NCI-H1417 (cell line): Measurements from ENCODE around the gene DIP2B.
"Not testable (repeated sequence)": the region's sequence is repeated elsewhere in the genome, so short reads cannot be mapped to it uniquely, and the experiment has no call there.

ENCODE experiments used
- DNase-seq, 3 experiments: peaks; one replicate each; lab custom pipeline; 2025; lab: John Stamatoyannopoulos, UW

Gene DIP2B

DNA sequence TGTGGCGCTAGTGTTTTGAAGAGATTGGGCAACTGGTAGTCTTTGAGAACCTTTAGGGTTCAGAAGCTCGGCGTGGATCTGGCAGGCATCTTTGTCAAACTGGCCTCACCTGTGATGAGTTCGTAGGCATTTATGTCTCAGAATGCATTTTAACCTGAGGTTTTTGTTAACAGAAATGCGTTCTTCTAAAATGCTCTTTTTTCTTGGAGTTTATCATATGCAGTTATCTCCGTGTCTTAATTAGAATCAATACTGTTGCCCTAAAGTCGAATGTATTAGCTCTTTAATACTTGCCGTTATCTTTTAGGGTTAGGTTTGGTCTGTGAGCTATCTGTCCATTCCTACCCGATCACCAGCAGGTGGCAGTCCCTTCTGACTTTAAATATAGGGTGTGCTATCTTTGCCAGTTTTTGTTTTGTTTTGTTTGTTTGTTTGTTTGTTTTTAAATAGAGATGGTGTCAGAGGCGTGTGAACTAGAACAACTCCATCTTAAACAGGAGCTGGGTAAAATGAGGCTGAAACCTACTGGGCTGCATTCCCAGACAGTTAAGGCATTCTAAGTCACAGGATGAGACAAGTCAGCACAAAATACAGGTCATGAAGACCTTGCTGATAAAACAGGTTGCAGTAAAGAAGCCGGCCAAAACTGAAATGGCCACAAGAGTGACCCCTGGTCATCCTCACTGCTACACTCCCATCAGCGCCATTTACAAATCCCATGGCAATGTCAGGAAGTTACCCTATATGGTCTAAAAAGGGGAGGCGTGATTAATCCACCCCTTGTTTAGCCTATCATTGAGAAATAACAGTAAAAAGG, 260.5 kb downstream of the DIP2B start:
- DNase-seq = peak; percentile 44 to 73 (median 52)

DNA sequence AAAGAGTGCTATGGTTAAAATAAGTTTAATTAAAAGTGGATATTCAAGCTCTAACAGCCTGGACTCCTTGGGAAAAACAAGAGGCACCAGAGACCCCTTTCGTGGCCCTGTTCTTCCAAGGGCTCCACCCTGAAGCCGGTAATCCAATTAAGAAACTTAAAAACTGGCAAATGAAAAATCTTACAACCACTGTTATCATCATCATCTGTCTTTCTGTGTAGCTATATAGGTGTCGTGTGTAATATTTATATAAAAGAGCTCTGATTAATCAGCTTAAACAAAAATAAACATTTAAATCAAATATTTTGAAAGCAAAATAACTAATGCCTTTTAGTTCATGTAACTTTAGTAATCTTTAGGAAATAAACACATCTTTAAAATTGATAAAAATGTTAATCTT, 263.6 kb downstream of the DIP2B start:
- DNase-seq = no peak

DNA sequence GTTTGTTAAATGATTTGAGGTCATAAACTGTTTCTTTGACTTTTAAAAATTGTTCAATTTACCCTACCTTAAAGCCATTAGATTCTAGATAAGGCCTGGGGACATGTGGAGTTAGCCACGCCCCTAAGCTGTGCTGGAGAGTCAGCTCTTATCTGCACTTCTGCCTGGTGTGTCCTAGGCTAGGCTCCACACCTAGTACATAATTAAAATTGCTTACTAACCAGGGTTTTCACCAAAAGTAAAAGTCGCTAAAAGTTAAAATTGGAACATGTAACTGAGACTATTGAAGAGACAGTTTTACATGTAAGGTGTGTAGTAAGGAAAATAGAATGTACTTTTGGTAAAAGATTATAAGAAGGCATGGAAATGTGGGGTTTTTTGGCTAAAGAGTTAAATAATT, 264.0 kb downstream of the DIP2B start:
- not testable (repeated sequence) for DNase-seq

DNA sequence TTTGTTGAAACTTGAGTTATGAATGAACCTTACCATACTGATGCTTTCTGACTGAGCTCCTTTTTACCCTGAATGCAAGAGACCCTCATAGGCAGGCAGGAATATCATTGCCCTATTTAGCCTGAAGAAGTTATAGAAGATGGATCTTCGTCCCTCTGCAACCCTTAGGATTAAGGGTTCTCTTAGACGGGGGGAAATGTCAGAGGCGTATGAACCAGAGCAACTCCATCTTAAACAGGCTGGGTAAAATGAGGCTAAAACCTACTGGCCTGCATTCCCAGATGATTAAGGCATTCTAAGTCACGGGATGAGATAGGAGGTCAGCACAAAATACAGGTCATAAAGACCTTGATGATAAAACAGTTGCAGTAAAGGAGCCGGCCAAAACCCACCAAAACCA, 266.6 kb downstream of the DIP2B start:
- no peak for DNase-seq

DNA sequence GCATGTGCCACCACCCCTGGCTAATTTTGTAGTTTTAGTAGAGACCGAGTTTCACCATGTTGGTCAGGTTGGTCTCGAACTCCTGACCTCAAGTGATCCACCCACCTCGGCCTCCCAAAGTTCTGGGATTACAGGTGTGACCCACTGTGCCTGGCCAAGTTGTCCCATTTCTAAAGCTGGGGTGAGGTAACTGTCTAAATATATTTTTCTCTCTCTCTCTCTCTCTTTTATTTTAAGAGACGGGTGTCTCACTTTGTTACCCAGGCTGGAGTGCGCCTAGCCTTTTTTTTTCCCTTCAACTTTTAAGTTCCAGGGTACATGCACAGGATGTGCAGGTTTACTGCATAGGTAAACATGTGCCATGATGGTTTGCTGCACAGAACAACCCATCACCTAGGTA, 267.7 kb downstream of the DIP2B start:
- no peak for DNase-seq

DNA sequence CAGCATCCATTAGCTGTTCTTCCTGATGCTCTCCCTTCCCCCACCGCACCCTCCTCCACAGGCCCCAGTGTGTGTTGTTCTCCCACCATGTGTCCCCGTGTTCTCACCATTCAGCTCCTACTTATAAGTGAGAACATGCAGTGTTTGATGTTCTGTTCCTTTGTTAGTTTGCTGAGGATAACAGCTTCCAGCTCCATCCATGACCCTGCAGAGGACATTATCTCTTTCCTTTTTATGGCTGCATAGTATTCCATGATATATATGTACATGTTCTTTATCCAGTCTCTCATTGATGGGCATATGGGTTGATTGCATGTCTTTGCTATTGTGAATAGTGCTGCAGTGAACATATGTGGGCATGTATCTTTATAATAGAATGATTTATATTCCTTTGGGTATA, 268.1 kb downstream of the DIP2B start:
- DNase-seq = no peak

DNA sequence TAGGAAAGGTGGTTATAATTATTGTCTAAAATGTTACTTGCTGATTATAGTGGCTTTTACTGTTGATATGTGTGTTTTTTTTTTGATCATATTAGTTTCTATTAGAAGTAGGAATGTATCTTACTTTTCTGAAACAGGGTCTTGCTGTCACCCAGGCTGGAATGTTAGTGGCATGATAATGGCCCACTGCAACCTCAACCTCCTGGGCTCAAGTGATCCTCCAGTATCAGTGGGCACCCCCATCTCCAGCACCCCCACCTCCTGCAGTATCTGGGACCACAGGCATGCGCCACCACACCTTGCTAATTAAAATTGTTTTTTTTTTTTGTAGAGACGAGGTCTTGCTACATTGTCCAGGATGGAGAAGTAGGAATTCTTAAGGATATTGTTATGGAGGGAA, 270.5 kb downstream of the DIP2B start:
- no peak for DNase-seq

DNA sequence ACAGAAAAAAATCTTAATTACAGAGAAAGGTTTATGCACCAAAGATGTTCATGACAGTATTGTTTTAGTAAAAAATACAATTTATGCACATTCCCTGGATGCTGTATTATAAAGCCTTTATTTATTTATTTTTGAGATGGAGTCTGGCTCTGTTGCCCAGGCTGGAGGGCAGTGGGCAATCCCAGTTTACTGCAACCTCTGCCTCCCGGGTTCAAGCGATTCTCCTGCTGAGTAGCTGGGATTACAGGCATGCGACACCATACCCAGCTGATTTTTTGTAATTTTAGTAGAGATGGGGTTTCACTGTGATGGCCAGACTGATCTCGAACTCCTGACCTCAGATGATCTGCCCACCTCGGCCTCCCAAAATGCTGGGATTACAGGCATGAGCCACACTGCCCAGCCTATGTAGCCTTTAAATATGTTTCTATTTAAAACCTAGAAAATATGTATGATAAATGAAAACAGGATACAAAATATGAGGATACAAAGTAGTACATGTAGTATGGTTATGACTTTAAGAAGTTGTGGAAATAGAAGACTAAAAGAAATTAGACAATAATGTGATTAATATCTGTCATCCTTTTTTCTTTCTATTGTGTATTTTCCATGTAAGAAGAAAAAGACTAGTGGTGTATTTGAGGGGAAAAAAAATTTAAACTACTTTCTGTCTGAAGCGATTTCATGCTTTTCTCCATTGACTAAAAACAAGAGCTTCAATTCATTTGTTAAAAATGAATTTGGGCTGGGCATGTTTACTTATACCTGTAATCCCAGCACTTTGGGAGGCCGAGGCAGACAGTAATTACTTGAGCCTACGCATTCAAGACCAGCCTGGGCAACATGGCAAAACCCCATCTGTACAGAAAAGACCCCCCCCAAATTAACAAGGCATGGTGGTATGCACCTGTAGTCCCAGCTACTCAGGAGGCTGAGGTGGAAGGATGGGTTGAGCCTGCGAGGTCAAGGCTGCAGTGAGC, 272.3 kb downstream of the DIP2B start:
- no peak for DNase-seq

DNA sequence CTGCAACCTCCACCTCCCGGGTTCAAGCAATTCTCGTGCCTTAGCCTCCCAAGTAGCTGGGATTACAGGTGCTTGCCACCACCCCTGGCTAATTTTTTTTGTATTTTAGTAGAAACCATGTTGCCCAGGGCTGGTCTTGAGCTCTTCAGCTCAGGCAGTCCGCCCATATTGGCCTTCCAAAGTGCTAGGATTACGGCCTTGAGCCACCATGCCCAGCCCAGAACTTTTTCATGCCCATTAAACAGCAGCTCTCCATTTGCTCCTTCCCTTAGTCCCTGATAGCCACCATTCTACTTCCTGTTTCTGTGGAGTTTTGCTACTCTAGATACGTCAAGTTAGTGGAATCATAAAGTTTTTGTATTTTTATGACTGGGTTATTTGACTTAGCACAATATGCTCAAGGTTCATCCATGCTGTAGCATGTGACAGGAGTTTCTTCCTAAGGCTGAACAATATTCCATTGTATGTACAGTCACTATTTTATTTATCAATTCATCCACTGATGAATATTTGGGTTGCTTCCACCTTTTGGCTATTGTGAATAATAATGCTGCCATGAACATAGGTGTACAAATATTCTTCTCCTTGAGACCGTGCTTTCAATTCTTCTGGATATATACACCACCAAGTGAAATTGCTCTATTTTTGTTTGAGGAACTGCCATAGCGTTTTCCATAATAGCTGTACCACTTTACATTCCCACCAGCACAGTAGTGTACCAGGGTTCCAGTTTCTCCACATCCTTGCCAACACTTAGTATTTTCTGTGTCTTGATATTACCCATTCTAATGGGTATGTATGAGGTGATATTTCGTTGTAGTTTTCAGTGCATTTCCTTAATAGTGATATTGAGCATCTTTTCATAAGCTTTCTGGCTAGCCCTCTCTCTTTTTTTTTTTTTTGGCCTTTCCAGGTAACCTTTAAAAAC, 274.1 kb downstream of the DIP2B start:
- DNase-seq = no peak

DNA sequence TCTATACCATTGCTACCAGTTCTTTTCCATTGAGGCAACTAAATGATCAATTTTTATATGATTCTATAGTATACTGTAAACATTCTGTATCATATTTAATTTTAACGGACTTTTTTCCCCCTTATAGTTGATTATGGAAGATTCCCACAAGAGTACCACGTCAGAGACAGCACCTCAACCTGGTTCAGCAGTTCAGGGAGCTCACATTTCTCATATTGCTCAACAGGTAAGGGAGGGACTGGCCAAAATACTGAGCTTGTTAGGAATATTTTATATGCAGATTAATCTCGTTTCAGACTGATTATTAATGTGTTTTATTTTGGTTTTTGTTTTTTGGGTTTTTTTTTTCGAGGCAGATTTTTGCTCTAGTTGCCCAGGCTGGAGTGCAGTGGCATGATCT, 275.2 kb downstream of the DIP2B start:
- DNase-seq = no peak

DNA sequence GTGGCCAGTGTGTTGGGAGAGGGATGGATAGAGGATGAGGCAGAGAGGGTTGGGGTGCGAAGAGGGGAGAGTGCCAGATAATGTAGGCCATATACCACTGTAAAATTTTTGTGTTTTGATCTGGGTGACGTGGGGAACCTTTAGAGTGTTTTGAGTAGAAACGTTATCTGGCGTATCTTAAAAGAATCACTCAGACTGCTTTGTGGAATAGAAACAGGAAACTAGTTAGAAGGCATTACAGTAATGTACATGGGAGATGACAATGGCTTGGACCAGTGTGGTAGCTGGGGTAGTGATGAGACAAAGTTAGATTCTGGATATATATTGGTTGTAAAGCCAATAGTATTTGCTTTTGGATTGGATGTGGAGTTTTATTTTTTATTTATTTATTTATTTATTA, 279.7 kb downstream of the DIP2B start:
- DNase-seq = no peak

DNA sequence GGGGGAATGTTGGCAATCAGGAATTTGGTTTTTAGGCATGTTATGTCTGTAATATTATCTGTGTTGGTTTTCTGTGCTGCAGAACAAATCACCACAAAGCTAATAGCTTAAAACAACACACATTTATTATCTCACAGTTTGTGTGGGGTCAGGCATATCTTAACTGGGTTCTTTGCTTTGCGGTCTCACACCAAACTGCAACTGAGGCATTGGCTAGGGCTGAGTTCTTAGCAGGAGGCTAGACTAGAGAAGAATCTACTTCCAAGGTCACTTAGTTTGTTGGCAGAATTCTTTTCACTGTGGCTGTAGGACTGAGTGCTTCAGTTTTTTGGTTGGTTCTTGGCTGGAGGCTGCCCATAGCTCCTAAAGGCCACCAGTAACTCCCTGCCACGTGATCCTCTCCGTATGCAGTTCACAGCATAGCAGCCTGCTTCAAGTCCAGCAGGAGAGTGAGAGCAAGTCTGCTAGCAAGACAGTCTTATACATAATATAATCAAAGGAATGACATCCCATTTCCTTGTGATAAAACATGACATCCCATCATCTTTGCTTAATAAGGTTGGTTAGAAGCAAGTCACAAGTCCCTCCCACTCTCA, 280.7 kb downstream of the DIP2B start:
- no peak for DNase-seq

DNA sequence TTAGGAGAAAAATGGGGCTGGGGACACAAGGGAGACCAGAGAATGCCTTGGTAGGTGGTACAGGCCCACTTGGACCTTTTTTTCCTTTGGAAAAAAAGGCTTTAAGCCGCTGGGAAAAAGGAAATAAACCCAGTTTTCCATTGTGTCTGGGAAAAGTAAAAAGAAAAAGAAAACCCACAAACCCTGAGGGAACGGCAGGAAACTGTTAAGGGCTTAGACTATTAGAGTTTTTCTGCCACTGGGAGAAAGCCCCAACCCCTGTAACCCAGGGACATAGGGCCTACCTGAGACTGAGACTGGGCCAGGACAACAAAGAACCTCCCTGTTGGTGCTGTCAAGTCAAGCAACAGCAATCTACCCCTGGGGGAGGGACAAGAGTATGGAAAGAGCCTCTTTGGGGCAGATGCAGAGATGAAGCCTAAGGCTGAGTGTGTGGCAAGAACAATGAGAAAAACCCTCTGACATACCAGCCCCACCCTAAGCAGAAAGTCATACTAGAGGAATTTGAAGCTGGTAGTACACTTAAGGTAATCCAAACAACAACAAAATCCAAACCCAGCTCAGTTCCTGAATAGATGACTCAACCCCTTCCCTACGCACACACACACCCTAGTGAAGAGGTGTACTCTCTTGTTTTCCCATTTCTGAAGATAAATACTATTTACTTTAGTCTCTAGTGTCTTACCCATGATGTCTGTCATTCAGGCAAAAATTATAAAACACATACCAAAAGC, 281.9 kb downstream of the DIP2B start:
- DNase-seq = no peak

DNA sequence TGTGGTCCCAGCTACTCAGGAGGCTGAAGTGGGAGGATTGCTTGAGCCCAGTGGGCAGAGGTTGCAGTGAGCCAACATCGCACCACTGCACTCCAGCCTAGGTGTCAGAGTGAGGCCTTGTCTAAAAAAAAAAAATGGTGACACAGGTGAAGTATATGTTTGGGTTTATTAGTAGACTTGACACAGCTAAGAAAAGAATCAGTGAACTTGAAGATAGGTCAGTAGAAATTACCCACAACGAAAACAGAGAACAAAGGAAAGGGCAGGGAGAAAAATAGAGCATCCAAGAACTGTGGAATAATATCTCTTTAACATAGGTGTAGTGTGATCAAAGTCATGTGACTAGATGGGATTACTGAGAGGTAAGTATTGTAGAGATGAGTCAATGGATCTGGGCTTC, 282.8 kb downstream of the DIP2B start:
- no peak for DNase-seq

DNA sequence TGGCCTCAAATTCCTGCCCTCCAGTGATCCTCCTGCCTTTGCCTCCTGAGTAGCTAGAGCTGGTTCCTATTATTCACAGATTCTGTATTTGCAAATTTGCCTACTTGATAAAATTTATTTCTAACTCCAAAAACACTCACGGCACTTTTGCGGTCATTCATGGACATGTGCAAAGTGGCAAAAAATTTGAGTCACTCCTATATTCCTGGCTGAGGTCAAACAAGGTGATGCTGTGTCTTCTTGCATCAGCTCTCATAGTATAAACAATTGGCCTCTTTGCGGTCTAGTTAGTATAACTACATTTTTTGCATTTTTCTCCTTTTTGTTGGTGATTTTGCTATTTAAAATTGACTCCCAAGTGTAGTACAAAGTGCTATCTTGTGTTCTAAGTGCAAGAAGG, 283.8 kb downstream of the DIP2B start:
- DNase-seq = no peak

DNA sequence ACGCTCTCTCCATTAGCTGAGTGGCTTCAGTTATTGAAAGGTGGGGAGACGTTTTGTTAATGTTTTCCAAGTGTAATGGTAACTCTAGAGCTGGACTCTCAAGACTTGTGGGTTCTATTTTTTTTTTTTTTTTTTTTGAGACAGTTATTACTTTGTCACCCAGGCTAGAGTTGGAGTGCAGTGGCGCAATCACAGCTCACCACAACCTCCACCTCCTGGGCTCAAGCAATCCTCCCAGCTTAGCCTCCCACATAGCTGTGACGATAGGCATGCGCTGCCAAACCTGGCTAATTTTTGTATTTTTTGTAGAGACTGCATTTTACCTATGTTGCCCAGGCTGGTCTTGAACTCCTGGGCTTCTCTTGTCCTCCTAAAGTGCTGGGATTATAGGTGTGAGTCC, 285.3 kb downstream of the DIP2B start:
- no peak for DNase-seq
